Activated CD8-positive, alpha-beta T cell treated with anti-CD3 and anti-CD28 coated beads, Interleukin-2, amount 10 ng/mL, durations not matched to agents 7 days and 5 days (primary cell): ENCODE data around the gene TARDBP. TPM values are rescaled to one million over a fixed set of nuclear protein-coding genes. Genes with fewer than 3 reads are reported as not detected.

Source experiments
- ATAC-seq: fragments of 150-1000 bp; cut with Tn5 transposase; one replicate; pipeline ENCODE4 v1.10.0; 2021; ENCODE audit warnings: moderate library complexity
- CTCF ChIA-PET: fragments of 350-600 bp; sonication (Branson Sonifier 250); formaldehyde crosslinking; loops from one replicate; lab custom pipeline; 2021; ENCODE audit warnings: antibody characterized with exemption; lab: Charles Lee
- POLR2A ChIA-PET: fragments of 350-600 bp; sonication (Branson Sonifier 250); formaldehyde crosslinking; loops from one replicate; lab custom pipeline; 2021; ENCODE audit warnings: antibody characterized with exemption; lab: Charles Lee
- DNase-seq: peaks from one replicate; pipeline ENCODE4 v3.0.0-alpha.2; 2020
- H3K27ac Mint-ChIP-seq: one replicate; pipeline ENCODE4 v1.8.0; 2021; ENCODE audit warnings: mild to moderate bottlenecking, mixed read lengths
- H3K27me3 Mint-ChIP-seq: one replicate; pipeline ENCODE4 v1.8.0; 2021; ENCODE audit warnings: low read depth, mixed read lengths
- H3K36me3 Mint-ChIP-seq: one replicate; pipeline ENCODE4 v1.8.0; 2021; ENCODE audit warnings: low read depth, mixed read lengths
- H3K4me1 Mint-ChIP-seq: one replicate; pipeline ENCODE4 v1.8.0; 2021; ENCODE audit warnings: low read depth, mixed read lengths
- H3K4me3 Mint-ChIP-seq: one replicate; pipeline ENCODE4 v1.8.0; 2021; ENCODE audit warnings: mild to moderate bottlenecking, mixed read lengths
- H3K9me3 Mint-ChIP-seq: one replicate; pipeline ENCODE4 v1.8.0; 2022; ENCODE audit warnings: mixed read lengths; ENCODE audit not compliant: insufficient read depth
- total RNA-seq, 2 experiments: library from RNA; stranded (reverse); gene quantifications; one replicate each; pipeline ENCODE4 v1.2.3, GENCODE V29; 2021

TARDBP gene
- total RNA-seq = 100 to 1,000 TPM; 175 to 178 TPM

- H3K9me3 Mint-ChIP-seq = no peaks in the 10 kb centered on the region
- H3K4me1 Mint-ChIP-seq = peaks cover 32% of the 10 kb centered on the region
- H3K27me3 Mint-ChIP-seq = no peaks in the 10 kb centered on the region
- peak within 1 kb of the TSS; percentile 99 for H3K27ac Mint-ChIP-seq
- H3K4me3 Mint-ChIP-seq = peak within 1 kb of the TSS; percentile 92
- ChIA-PET POLR2A (interaction anchor here (0.6 to 1.5 kb wide), 17 partner anchors 11 to 1698 kb away, joined by 3 to 5 read pairs (median 3); partner anchors contain the start of gene EXOSC10), CTCF (interaction anchor here (0.8 to 2.8 kb wide), 3 partner anchors 25 to 706 kb away, joined by 3 to 15 read pairs (median 3); no protein-coding TSS in a partner anchor)
- DNase-seq (peak; percentile 92), ATAC-seq (peak; percentile 90)
- H3K36me3 Mint-ChIP-seq = peaks cover 30% of the 10 kb centered on the region
Observed at GRCh38 chr1:11012260-11013159, at the start of gene TARDBP. TSS of gene TARDBP (plus strand) at chr1:11012654. CDS start at chr1:11013728, 1,074 bp downstream.

- POLR2A ChIA-PET = interaction anchor here (1.5 kb wide), 1 partner anchor 47 kb away, joined by 3 read pairs; the partner anchor contains the start of gene TARDBP
- H3K4me1 Mint-ChIP-seq = peaks cover 28% of the 10 kb centered on the region
- DNase-seq = peak; percentile 57
- no peaks in the 10 kb centered on the region for H3K36me3 Mint-ChIP-seq
- H3K9me3 Mint-ChIP-seq = no peaks in the 10 kb centered on the region
- peak; percentile 41 for ATAC-seq
- peaks cover 36% of the 10 kb centered on the region for H3K27me3 Mint-ChIP-seq
- H3K27ac Mint-ChIP-seq = peak overlapping the region; percentile 73
- CTCF ChIA-PET = interaction anchor here (1.2 kb wide), 1 partner anchor 20 kb away, joined by 3 read pairs; no protein-coding TSS in a partner anchor
- no peak overlapping the region for H3K4me3 Mint-ChIP-seq
Observed at GRCh38 chr1:10965546-10966226, 46.8 kb upstream of the TARDBP start.

- Mint-ChIP-seq H3K9me3 (no peaks in the 10 kb centered on the region), H3K4me1 (peaks cover 28% of the 10 kb centered on the region), H3K27me3 (peaks cover 27% of the 10 kb centered on the region), H3K4me3 (no peak overlapping the region), H3K27ac (no peak overlapping the region), H3K36me3 (no peaks in the 10 kb centered on the region)
- ChIA-PET CTCF (interaction anchor here (1.2 kb wide), 1 partner anchor 22 kb away, joined by 3 read pairs; no protein-coding TSS in a partner anchor), POLR2A (no interaction called here)
- ATAC-seq (no peak), DNase-seq (no peak)
Observed at GRCh38 chr1:10967090-10967489, 45.4 kb upstream of the TARDBP start.

GRCh38 chr1:10968411-10968826 lies 44.0 kb upstream of the TARDBP start:
- H3K27me3 Mint-ChIP-seq = peaks cover 22% of the 10 kb centered on the region
- H3K27ac Mint-ChIP-seq = no peak overlapping the region
- POLR2A ChIA-PET = no interaction called here
- CTCF ChIA-PET = interaction anchor here (1.5 kb wide), 1 partner anchor 26 kb away, joined by 5 read pairs; no protein-coding TSS in a partner anchor
- no peak overlapping the region for H3K4me3 Mint-ChIP-seq
- DNase-seq (no peak), ATAC-seq (no peak)
- H3K4me1 Mint-ChIP-seq = peaks cover 28% of the 10 kb centered on the region
- H3K9me3 Mint-ChIP-seq = no peaks in the 10 kb centered on the region
- H3K36me3 Mint-ChIP-seq = no peaks in the 10 kb centered on the region

GRCh38 chr1:10969267-10969970 lies 43.0 kb upstream of the TARDBP start:
- ATAC-seq (no peak), DNase-seq (no peak)
- ChIA-PET POLR2A (no interaction called here), CTCF (no interaction called here)
- Mint-ChIP-seq H3K27ac (no peak overlapping the region), H3K9me3 (no peaks in the 10 kb centered on the region), H3K4me1 (peaks cover 18% of the 10 kb centered on the region), H3K27me3 (peaks cover 13% of the 10 kb centered on the region), H3K36me3 (no peaks in the 10 kb centered on the region), H3K4me3 (no peak overlapping the region)

GRCh38 chr1:10969971-10970332 lies 42.5 kb upstream of the TARDBP start:
- Mint-ChIP-seq H3K4me3 (no peak overlapping the region), H3K4me1 (peaks cover 13% of the 10 kb centered on the region), H3K27me3 (peaks cover 13% of the 10 kb centered on the region), H3K27ac (no peak overlapping the region), H3K9me3 (no peaks in the 10 kb centered on the region), H3K36me3 (no peaks in the 10 kb centered on the region)
- CTCF ChIA-PET = no interaction called here
- no peak for ATAC-seq
- POLR2A ChIA-PET = no interaction called here
- DNase-seq = no peak

GRCh38 chr1:10973552-10973951 lies 38.9 kb upstream of the TARDBP start:
- no peaks in the 10 kb centered on the region for H3K4me1 Mint-ChIP-seq
- H3K36me3 Mint-ChIP-seq = no peaks in the 10 kb centered on the region
- ChIA-PET CTCF (no interaction called here), POLR2A (no interaction called here)
- peaks cover 2% of the 10 kb centered on the region for H3K27me3 Mint-ChIP-seq
- ATAC-seq (no peak), DNase-seq (no peak)
- H3K27ac Mint-ChIP-seq = no peak overlapping the region
- H3K4me3 Mint-ChIP-seq = no peak overlapping the region
- no peaks in the 10 kb centered on the region for H3K9me3 Mint-ChIP-seq

GRCh38 chr1:10973956-10974881 lies 38.2 kb upstream of the TARDBP start:
- no peak overlapping the region for H3K4me3 Mint-ChIP-seq
- H3K27me3 Mint-ChIP-seq = peaks cover 4% of the 10 kb centered on the region
- H3K27ac Mint-ChIP-seq = no peak overlapping the region
- ChIA-PET POLR2A (no interaction called here), CTCF (no interaction called here)
- no peaks in the 10 kb centered on the region for H3K36me3 Mint-ChIP-seq
- H3K9me3 Mint-ChIP-seq = no peaks in the 10 kb centered on the region
- no peaks in the 10 kb centered on the region for H3K4me1 Mint-ChIP-seq
- ATAC-seq (no peak), DNase-seq (no peak)

- Mint-ChIP-seq H3K4me1 (no peaks in the 10 kb centered on the region), H3K27me3 (peaks cover 12% of the 10 kb centered on the region), H3K27ac (no peak overlapping the region), H3K4me3 (no peak overlapping the region), H3K9me3 (no peaks in the 10 kb centered on the region), H3K36me3 (no peaks in the 10 kb centered on the region)
- no peak for ATAC-seq
- no peak for DNase-seq
- CTCF ChIA-PET = no interaction called here
- POLR2A ChIA-PET = no interaction called here
Observed at GRCh38 chr1:10975567-10976326, 36.7 kb upstream of the TARDBP start.

GRCh38 chr1:10978719-10979118 lies 33.7 kb upstream of the TARDBP start:
- Mint-ChIP-seq H3K27ac (no peak overlapping the region), H3K27me3 (peaks cover 19% of the 10 kb centered on the region), H3K9me3 (no peaks in the 10 kb centered on the region), H3K4me1 (no peaks in the 10 kb centered on the region), H3K4me3 (no peak overlapping the region), H3K36me3 (no peaks in the 10 kb centered on the region)
- ATAC-seq (no peak), DNase-seq (no peak)
- CTCF ChIA-PET = no interaction called here
- POLR2A ChIA-PET = interaction anchor here (1.0 kb wide), 1 partner anchor 14 kb away, joined by 3 read pairs; no protein-coding TSS in a partner anchor
